Fibroblast of villous mesenchyme (primary cell): ENCODE results near the gene MDM2. TPM values are rescaled to one million over a fixed set of nuclear protein-coding genes. Genes with fewer than 3 reads are reported as not detected.

Source experiments
- DNase-seq: peaks from one replicate; pipeline ENCODE4 v3.0.0-alpha.2; 2010; ENCODE audit warnings: low read depth
- H3K4me3 ChIP-seq: 2 replicates; pipeline ENCODE4 v1.5.1; 2011; ENCODE audit warnings: low read depth, mild to moderate bottlenecking, low read length
- total RNA-seq: library from RNA; depleted of rRNA; stranded (reverse); fragments of >200 nt; gene quantifications from 2 replicates; pipeline ENCODE4 v1.2.3, GENCODE V29; 2012
- TF ChIP-seq, protein P1 (sequence below): IDR thresholded peaks from 2 replicates; pipeline ENCODE4 v1.5.1; 2012; ENCODE audit warnings: low read depth, mild to moderate bottlenecking, low read length; ENCODE audit not compliant: insufficient read depth

Gene MDM2
- total RNA-seq, 1 donor = 245 TPM

DNA sequence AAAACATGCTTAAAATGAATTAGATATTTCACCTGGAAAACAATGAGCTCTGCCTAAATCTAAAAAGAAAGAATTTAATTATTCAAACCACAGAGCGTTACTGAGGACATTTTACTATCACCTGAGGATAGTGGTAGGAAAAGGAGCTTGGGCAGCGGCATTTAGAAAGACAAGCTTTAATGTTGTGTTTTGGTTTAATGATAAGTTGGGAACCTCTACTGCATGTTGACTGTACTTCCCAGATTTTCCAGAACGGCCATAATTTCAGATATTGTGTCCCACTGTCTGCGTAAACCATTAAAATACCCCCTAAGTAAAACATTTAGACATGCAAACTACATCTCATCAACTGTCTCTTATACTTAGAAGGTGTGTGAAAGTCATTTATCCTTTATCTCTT, 69.6 kb downstream of the MDM2 start:
- no peak overlapping the region for H3K4me3 ChIP-seq
- no peak for DNase-seq
- TF ChIP-seq, protein P1, sequence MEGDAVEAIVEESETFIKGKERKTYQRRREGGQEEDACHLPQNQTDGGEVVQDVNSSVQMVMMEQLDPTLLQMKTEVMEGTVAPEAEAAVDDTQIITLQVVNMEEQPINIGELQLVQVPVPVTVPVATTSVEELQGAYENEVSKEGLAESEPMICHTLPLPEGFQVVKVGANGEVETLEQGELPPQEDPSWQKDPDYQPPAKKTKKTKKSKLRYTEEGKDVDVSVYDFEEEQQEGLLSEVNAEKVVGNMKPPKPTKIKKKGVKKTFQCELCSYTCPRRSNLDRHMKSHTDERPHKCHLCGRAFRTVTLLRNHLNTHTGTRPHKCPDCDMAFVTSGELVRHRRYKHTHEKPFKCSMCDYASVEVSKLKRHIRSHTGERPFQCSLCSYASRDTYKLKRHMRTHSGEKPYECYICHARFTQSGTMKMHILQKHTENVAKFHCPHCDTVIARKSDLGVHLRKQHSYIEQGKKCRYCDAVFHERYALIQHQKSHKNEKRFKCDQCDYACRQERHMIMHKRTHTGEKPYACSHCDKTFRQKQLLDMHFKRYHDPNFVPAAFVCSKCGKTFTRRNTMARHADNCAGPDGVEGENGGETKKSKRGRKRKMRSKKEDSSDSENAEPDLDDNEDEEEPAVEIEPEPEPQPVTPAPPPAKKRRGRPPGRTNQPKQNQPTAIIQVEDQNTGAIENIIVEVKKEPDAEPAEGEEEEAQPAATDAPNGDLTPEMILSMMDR = no peak

DNA sequence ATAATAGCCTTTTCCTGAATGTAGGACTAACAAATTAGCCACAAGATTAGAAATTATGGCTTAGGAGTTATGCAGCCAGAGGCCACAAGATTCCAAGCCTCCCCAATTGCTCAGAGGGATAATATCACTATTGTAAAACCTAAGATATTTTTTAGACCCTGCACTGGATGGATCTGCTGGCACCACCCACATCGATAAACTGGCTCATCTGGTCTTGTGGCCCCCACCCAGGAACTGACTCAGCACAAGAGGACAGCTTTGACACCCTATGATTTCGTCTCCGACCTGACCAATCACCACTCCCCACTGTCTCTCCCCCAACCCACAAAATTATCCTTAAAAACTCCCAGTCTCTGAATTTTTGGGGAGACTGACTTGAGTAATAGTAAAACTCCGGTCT, 70.3 kb downstream of the MDM2 start:
- DNase-seq = no peak
- TF ChIP-seq, protein P1 = no peak
- no peak overlapping the region for H3K4me3 ChIP-seq

DNA sequence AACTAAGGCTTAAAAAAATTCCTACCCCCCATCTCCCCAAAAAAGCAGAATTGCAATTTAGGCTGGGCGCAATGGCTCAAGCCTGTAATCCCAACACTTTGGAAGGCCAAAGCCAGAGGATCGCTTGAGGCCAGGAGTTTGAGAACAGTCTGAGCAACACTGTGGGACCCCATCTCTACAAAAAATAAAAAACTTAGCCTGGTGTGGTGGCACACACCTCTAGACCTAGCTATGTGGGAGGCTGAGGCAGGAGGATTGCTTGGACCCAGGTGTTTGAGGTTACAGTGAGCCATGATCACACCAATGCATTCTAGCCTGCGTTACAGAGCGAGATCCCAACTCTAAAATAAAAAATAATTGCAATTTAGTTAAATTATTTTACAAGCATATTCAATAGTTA, 70.9 kb downstream of the MDM2 start:
- DNase-seq = no peak
- TF ChIP-seq, protein P1 = no peak
- H3K4me3 ChIP-seq = no peak overlapping the region

DNA sequence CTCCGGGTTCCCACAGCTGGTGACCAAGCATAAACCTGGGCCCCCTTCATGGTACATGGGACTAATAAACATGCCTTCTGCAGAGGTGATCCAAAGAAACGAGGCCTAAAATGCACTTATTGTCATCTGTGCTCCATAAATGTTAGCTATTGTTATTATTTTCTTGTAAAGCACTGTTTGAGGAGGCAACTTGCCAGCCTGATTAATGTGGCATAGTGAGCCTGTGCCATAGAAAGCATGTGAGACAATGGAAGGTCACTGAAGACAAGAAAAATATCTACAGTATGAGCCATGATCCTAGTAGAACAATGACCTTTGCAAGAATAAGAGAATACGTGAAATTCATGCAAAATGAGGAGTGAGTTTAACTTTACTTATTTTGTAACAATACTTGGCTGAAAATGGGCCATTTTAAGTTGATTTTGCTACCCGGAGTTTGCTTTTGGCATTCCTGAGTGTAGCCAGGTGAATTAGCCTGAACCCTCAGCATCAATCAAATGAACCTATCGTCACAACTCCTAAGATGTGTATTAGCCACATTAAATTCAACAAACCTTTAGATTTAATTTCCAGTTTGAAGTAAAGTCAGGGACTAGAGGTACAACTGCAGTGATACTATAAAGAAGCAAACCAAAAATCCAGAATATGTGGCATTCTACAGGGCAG, 72.8 kb downstream of the MDM2 start:
- TF ChIP-seq, protein P1 = no peak
- no peak overlapping the region for H3K4me3 ChIP-seq
- DNase-seq = no peak

DNA sequence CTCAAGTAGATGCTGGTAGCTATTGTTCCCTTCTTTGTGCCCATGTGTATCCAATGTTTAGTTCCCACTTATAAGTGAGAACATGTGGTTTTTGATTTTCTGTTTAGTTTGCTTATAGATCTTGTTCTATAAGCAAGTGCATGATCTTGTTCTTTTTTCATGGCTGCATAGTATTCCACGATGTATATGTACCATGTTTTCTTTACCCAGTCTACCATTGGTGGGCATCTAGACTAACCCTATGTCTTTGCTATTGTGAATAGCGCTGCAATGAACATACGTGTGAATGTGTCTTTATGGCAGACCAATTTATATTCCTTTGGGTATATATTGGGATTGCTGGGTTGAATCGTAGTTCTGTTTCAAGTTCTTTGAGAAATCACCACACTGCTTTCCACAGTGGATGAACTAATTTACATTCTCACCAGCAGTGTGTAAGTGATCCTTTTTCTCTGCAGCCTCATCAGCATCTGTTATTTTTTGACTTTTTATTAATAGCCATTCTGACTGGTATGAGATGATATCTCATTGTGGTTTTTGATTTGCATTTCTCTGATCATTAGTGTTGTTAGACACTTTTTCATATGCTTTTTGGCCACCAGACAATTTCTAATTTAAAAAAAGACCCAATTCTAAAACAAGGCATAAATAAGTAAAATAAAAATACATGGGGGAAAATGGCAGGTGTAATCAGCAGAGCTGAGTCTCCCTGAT, 74.4 kb downstream of the MDM2 start:
- TF ChIP-seq, protein P1 = no peak
- DNase-seq = no peak
- H3K4me3 ChIP-seq = no peak overlapping the region

DNA sequence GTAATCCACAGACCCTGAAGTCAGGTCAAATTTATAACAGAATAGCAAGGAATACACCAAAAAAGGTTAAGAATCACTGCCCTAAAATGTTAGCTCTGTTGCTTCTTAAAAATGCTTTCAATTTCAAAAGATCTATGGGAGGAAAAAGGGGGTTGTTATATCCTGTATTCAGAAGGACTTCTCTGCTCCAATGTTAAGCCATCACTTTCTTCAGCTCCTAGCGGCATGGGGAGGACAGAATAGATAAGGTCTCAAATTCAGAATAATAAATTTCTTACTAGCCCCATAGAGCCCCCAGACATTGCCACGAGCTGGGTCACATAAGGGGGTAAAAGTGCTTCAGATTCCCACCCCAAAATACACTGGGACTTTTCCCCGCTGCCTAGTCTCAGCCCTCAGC, 75.2 kb downstream of the MDM2 start:
- TF ChIP-seq, protein P1 = no peak
- DNase-seq = no peak
- H3K4me3 ChIP-seq = no peak overlapping the region
